HepG2 (cell line): ENCODE results near the gene ANKS3. TPM values are rescaled to one million over a fixed set of nuclear protein-coding genes. Genes with fewer than 3 reads are reported as not detected.
"Not testable (repeated sequence)": the region's sequence is repeated elsewhere in the genome, so short reads cannot be mapped to it uniquely, and the experiment has no call there.

ENCODE experiments used
- MAX ChIP-seq: IDR thresholded peaks from 2 replicates; pipeline ENCODE4 v1.6.1; 2012; ENCODE audit warnings: inconsistent platforms
- PRDM10 ChIP-seq: sonication (generic); formaldehyde crosslinking; IDR thresholded peaks from 2 replicates; pipeline ENCODE4 v1.4.0; 2020; ENCODE audit warnings: low read depth, missing genetic modification reagents
- RARA ChIP-seq: IDR thresholded peaks from 2 replicates; pipeline ENCODE4 v1.6.1; 2016; ENCODE audit warnings: missing genetic modification reagents, missing compliant biosample characterization
- SRY ChIP-seq: sonication (generic); formaldehyde crosslinking; IDR thresholded peaks from 2 replicates; pipeline ENCODE4 v1.8.0; 2022; ENCODE audit warnings: mild to moderate bottlenecking, missing genetic modification reagents
- TAF15 ChIP-seq: fragments of 200-400 bp; formaldehyde crosslinking; IDR thresholded peaks from one replicate; pipeline ENCODE4 v1.6.1; 2018; ENCODE audit warnings: mild to moderate bottlenecking, low read depth, low read length; ENCODE audit not compliant: poor library complexity, severe bottlenecking
- THAP11 ChIP-seq: IDR thresholded peaks from 2 replicates; pipeline ENCODE4 v1.6.1; 2016; ENCODE audit warnings: missing biosample characterization, missing genetic modification reagents
- ZHX2 ChIP-seq, 2 experiments: sonication (generic) in 1 of 2; formaldehyde crosslinking in 1 of 2; IDR thresholded peaks; 2 replicates each; pipeline versions ENCODE4 v1.6.1 to v1.9.0; 2014 to 2022; ENCODE audit warnings: antibody characterized with exemption in 1 of 2, borderline replicate concordance in 1 of 2, inconsistent platforms in 1 of 2, low read depth in 1 of 2, missing genetic modification reagents in 1 of 2
- ZNF205 ChIP-seq: IDR thresholded peaks from 2 replicates; pipeline ENCODE4 v1.6.1; 2018; ENCODE audit warnings: missing biosample characterization, missing genetic modification reagents
- polyA plus RNA-seq, 8 experiments: library from polyadenylated mRNA; depleted of rRNA in 3 of 8; stranded (reverse) in 7 of 8; unstranded in 1 of 8; fragments of >200 nt; fragmentation: Illumina TruSeq in 4 of 8; extraction: Trizol in 4 of 8; gene quantifications; 2 replicates each; pipeline versions ENCODE4 v1.2.1 to v1.2.3, GENCODE V29; 2011 to 2016; ENCODE audit warnings: low read depth in 4 of 8, missing spikeins in 1 of 8, mixed read lengths in 1 of 8; ENCODE audit not compliant: insufficient read depth in 1 of 8
- total RNA-seq, 5 experiments: library from RNA; depleted of rRNA; stranded (reverse); fragments of >200 nt; fragmentation: Illumina TruSeq; extraction: Trizol; gene quantifications; 2 replicates each; pipeline ENCODE4 v1.2.3, GENCODE V29; 2016; ENCODE audit warnings: low read depth in 1 of 5
- TF ChIP-seq, protein P1 (sequence below): sonication (generic); formaldehyde crosslinking; IDR thresholded peaks from 2 replicates; pipeline ENCODE4 v1.4.0; 2020; ENCODE audit warnings: missing genetic modification reagents, borderline replicate concordance
- TF ChIP-seq, protein P2 (sequence below): sonication (generic); formaldehyde crosslinking; IDR thresholded peaks from 2 replicates; pipeline ENCODE4 v1.9.0; 2022; ENCODE audit warnings: low read depth, missing genetic modification reagents
- TF ChIP-seq, protein P3 (sequence below): IDR thresholded peaks from 2 replicates; pipeline ENCODE4 v1.6.1; 2016

ANKS3 gene
- total and polyA plus RNA-seq, 2 of the 13 experiments (the other 11 are each of a cell fraction or from before 2014, with no cell fraction given): 11.4 to 15.9 TPM

DNA sequence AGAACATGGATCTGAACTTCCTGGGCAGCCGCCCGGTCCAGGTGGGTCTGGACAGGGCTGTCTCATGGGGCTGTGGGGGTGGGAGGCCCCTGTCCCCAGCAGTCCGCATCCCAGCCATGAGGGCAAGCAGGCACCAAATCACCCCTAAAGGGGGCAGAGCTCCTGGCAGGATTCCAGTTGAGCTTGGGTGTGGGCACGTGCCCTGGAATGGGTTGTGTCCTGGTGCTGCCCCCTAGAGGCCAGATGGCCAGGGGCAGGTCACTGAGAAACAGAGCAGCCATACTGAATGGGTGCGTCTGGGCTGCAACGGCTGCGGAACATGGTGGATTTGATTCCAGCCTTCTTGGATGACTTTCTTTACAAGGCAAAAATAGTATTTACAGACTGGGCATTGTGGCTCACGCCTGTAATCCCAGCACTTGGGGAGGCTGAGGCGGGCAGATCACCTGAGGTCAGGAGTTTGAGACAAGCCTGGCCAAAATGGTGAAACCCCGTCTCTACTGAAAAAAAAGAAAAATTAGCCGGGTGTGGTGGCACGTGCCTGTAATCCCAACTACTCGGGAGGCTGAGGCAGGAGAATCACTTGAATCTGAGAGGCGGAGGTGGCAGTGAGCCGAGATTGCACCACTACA is 83.5 kb downstream of the ANKS3 start (continued):
- peak; percentile 77 for TF ChIP-seq ZHX2 (IDR thresholded peaks at IDR 0.05; ENCODE audit: low read depth)
- not testable (repeated sequence) for TF ChIP-seq ZHX2 (CRISPR knock-in tag; IDR thresholded peaks at IDR 0.05; ENCODE audit: borderline replicate concordance)
- TF ChIP-seq PRDM10 (CRISPR knock-in tag): peak; percentile 50; the same call in 1 of the 2 replicates
- TF ChIP-seq ZNF205 (CRISPR knock-in tag): 0 out of 2 replicates have a peak, but pooled peaks have one; percentile 36
- TF ChIP-seq SRY: 0 out of 2 replicates have a peak, but pooled peaks have one; percentile 59
- TF ChIP-seq MAX: peak; percentile 61
- TF ChIP-seq RARA (CRISPR knock-in tag): 0 out of 2 replicates have a peak, but pooled peaks have one; percentile 7
- peak; percentile 78 for TF ChIP-seq TAF15
- TF ChIP-seq, protein P1, sequence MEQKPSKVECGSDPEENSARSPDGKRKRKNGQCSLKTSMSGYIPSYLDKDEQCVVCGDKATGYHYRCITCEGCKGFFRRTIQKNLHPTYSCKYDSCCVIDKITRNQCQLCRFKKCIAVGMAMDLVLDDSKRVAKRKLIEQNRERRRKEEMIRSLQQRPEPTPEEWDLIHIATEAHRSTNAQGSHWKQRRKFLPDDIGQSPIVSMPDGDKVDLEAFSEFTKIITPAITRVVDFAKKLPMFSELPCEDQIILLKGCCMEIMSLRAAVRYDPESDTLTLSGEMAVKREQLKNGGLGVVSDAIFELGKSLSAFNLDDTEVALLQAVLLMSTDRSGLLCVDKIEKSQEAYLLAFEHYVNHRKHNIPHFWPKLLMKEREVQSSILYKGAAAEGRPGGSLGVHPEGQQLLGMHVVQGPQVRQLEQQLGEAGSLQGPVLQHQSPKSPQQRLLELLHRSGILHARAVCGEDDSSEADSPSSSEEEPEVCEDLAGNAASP: peak; percentile 32; the same call in 1 of the 2 replicates
- peak; percentile 62 for TF ChIP-seq THAP11 (CRISPR knock-in tag)
- TF ChIP-seq, protein P2, sequence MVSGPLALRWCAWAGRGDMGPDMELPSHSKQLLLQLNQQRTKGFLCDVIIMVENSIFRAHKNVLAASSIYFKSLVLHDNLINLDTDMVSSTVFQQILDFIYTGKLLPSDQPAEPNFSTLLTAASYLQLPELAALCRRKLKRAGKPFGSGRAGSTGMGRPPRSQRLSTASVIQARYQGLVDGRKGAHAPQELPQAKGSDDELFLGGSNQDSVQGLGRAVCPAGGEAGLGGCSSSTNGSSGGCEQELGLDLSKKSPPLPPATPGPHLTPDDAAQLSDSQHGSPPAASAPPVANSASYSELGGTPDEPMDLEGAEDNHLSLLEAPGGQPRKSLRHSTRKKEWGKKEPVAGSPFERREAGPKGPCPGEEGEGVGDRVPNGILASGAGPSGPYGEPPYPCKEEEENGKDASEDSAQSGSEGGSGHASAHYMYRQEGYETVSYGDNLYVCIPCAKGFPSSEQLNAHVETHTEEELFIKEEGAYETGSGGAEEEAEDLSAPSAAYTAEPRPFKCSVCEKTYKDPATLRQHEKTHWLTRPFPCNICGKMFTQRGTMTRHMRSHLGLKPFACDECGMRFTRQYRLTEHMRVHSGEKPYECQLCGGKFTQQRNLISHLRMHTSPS: peak; percentile 48; the same call in 1 of the 2 replicates
- TF ChIP-seq, protein P3, sequence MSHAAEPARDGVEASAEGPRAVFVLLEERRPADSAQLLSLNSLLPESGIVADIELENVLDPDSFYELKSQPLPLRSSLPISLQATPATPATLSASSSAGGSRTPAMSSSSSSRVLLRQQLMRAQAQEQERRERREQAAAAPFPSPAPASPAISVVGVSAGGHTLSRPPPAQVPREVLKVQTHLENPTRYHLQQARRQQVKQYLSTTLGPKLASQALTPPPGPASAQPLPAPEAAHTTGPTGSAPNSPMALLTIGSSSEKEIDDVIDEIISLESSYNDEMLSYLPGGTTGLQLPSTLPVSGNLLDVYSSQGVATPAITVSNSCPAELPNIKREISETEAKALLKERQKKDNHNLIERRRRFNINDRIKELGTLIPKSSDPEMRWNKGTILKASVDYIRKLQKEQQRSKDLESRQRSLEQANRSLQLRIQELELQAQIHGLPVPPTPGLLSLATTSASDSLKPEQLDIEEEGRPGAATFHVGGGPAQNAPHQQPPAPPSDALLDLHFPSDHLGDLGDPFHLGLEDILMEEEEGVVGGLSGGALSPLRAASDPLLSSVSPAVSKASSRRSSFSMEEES (CRISPR knock-in tag): 0 out of 2 replicates have a peak, but pooled peaks have one; percentile 21
